H1 (cell line): ENCODE data around the gene GAS7. TPM values are rescaled to one million over a fixed set of nuclear protein-coding genes. Genes with fewer than 3 reads are reported as not detected.

Experiments
- CTCF ChIA-PET: fragments of 300-600 bp; sonication (Branson Sonifier 250); formaldehyde crosslinking; loops from one replicate; lab custom pipeline; 2021; ENCODE audit not compliant: partially characterized antibody; lab: Charles Lee
- POLR2A ChIA-PET: fragments of 300-600 bp; sonication (Branson Sonifier 250); formaldehyde crosslinking; loops from one replicate; lab custom pipeline; 2021; ENCODE audit warnings: inconsistent platforms; ENCODE audit not compliant: partially characterized antibody; lab: Charles Lee
- DNase-seq, 2 experiments: peaks; one replicate each; pipeline versions ENCODE4 v3.0.0 to v3.0.0-alpha.2; 2010 to 2022; ENCODE audit warnings: low spot score in 2 of 2, low read depth in 1 of 2, mixed read lengths in 1 of 2
- FAIRE-seq: peaks from 2 replicates; lab custom pipeline; 2011; peaks lifted over from hg19 to GRCh38; lab: Jason Lieb, UNC
- H2AFZ ChIP-seq: 2 replicates; pipeline ENCODE4 v1.8.1; 2012; ENCODE audit warnings: low read length, inconsistent platforms
- H2AK5ac ChIP-seq: 2 replicates; pipeline ENCODE4 v1.6.1; 2013; ENCODE audit warnings: low read depth, low read length
- H2BK120ac ChIP-seq: replicated peaks from 2 replicates; pipeline ENCODE3; 2013; ENCODE audit warnings: low read depth, low read length, inconsistent platforms
- H2BK12ac ChIP-seq: 2 replicates; pipeline ENCODE4 v1.6.1; 2013; ENCODE audit warnings: low read depth, low read length
- H2BK15ac ChIP-seq: 2 replicates; pipeline ENCODE4 v1.6.1; 2013; ENCODE audit warnings: low read length
- H2BK20ac ChIP-seq: 2 replicates; pipeline ENCODE4 v1.6.1; 2013; ENCODE audit warnings: low read length
- H2BK5ac ChIP-seq: 2 replicates; pipeline ENCODE4 v1.6.1; 2013; ENCODE audit warnings: low read depth, low read length
- H3K14ac ChIP-seq: 2 replicates; pipeline ENCODE4 v1.6.1; 2013; ENCODE audit warnings: inconsistent platforms; ENCODE audit not compliant: insufficient read length
- H3K18ac ChIP-seq: 2 replicates; pipeline ENCODE4 v1.6.1; 2013; ENCODE audit warnings: low read length; ENCODE audit errors: extremely low read depth
- H3K23ac ChIP-seq: 2 replicates; pipeline ENCODE4 v1.6.1; 2013; ENCODE audit warnings: inconsistent platforms; ENCODE audit not compliant: insufficient read length
- H3K23me2 ChIP-seq: 2 replicates; pipeline ENCODE4 v1.6.1; 2013; ENCODE audit warnings: low read depth, low read length
- H3K27ac ChIP-seq: 2 replicates; pipeline ENCODE4 v1.6.1; 2011; ENCODE audit warnings: low read depth, low read length, inconsistent platforms
- H3K27me3 ChIP-seq, 4 experiments: replicated peaks in 1 of 4; 1 replicate in 1 of 4; 2 replicates in 3 of 4; pipeline versions ENCODE4 v1.6.1 to v1.8.1; 2011 to 2013; ENCODE audit warnings: low read length in 3 of 4, mild to moderate bottlenecking in 3 of 4, inconsistent platforms in 2 of 4, mixed read lengths in 2 of 4, moderate library complexity in 1 of 4; ENCODE audit not compliant: control insufficient read depth in 3 of 4, insufficient read depth in 3 of 4; ENCODE audit errors: extremely low read depth in 1 of 4
- H3K36me3 ChIP-seq, 4 experiments: 2 replicates each; pipeline versions ENCODE4 v1.6.1 to v1.8.1; 2011 to 2013; ENCODE audit warnings: mild to moderate bottlenecking in 4 of 4, low read length in 3 of 4, moderate library complexity in 2 of 4, control low read depth in 1 of 4, inconsistent platforms in 1 of 4; ENCODE audit not compliant: insufficient read depth in 4 of 4, control insufficient read depth in 2 of 4
- H3K4ac ChIP-seq: replicated peaks from 2 replicates; pipeline ENCODE3; 2013; ENCODE audit warnings: low read length, low read depth, mixed read lengths, inconsistent platforms; ENCODE audit not compliant: insufficient read length
- H3K4me1 ChIP-seq, 4 experiments: replicated peaks in 1 of 4; 1 replicate in 1 of 4; 2 replicates in 3 of 4; pipeline versions ENCODE4 v1.6.1 to v1.8.1; 2011 to 2013; ENCODE audit warnings: low read length in 3 of 4, inconsistent platforms in 2 of 4, mixed read lengths in 1 of 4; ENCODE audit not compliant: insufficient read depth in 4 of 4, control insufficient read depth in 3 of 4
- H3K4me2 ChIP-seq, 2 experiments: 2 replicates each; pipeline versions ENCODE4 v1.6.1 to v1.8.1; 2011 to 2013; ENCODE audit warnings: low read depth in 2 of 2, low read length in 2 of 2, control low read depth in 1 of 2, inconsistent platforms in 1 of 2, mild to moderate bottlenecking in 1 of 2; ENCODE audit not compliant: insufficient read depth in 1 of 2
- H3K4me3 ChIP-seq, 4 experiments: fragments of 200-600, 300-600 bp in 1 of 4; sonication (generic), shearing (Covaris generic), sonication (Bioruptor Twin) in 1 of 4; 2 replicates each; pipeline versions ENCODE4 v1.5.1 to v1.8.1; 2011 to 2016; ENCODE audit warnings: low read length in 4 of 4, low read depth in 3 of 4, control low read depth in 2 of 4, inconsistent platforms in 2 of 4, mild to moderate bottlenecking in 2 of 4, mixed read lengths in 1 of 4, moderate library complexity in 1 of 4; ENCODE audit not compliant: insufficient read depth in 2 of 4; ENCODE audit errors: extremely low read depth in 1 of 4
- H3K56ac ChIP-seq: replicated peaks from 2 replicates; pipeline ENCODE3; 2013; ENCODE audit warnings: low read depth, mild to moderate bottlenecking, mixed read lengths, low read length, inconsistent platforms; ENCODE audit not compliant: insufficient read length
- H3K79me1 ChIP-seq: 2 replicates; pipeline ENCODE4 v1.6.1; 2013; ENCODE audit warnings: low read depth, low read length, control low read depth
- H3K79me2 ChIP-seq, 2 experiments: 2 replicates each; pipeline versions ENCODE4 v1.6.1 to v1.8.1; 2012 to 2013; ENCODE audit warnings: low read length in 2 of 2, mild to moderate bottlenecking in 2 of 2, inconsistent platforms in 1 of 2; ENCODE audit not compliant: insufficient read depth in 2 of 2, control insufficient read depth in 1 of 2
- H3K9ac ChIP-seq, 4 experiments: replicated peaks in 1 of 4; 1 replicate in 1 of 4; 2 replicates in 3 of 4; pipeline versions ENCODE4 v1.6.1 to v1.8.1; 2011 to 2013; ENCODE audit warnings: low read depth in 3 of 4, low read length in 3 of 4, control low read depth in 2 of 4, mild to moderate bottlenecking in 2 of 4, moderate library complexity in 2 of 4, inconsistent platforms in 1 of 4; ENCODE audit errors: extremely low read depth in 1 of 4
- H3K9me3 ChIP-seq, 2 experiments: 2 replicates each; pipeline versions ENCODE4 v1.6.1 to v1.8.1; 2012 to 2013; ENCODE audit warnings: mild to moderate bottlenecking in 2 of 2, moderate library complexity in 2 of 2, control low read depth in 1 of 2, inconsistent platforms in 1 of 2, low read depth in 1 of 2, low read length in 1 of 2, mixed read lengths in 1 of 2; ENCODE audit not compliant: insufficient read depth in 2 of 2
- H4K20me1 ChIP-seq, 2 experiments: replicated peaks in 1 of 2; 2 replicates each; pipeline versions ENCODE3 to v1.8.1; 2011 to 2013; ENCODE audit warnings: inconsistent platforms in 2 of 2, low read length in 2 of 2, mild to moderate bottlenecking in 1 of 2; ENCODE audit not compliant: insufficient read depth in 2 of 2, control insufficient read depth in 1 of 2
- H4K5ac ChIP-seq: 2 replicates; pipeline ENCODE4 v1.6.1; 2013; ENCODE audit warnings: low read length, low read depth, mixed read lengths, inconsistent platforms; ENCODE audit not compliant: insufficient read length
- H4K8ac ChIP-seq: 2 replicates; pipeline ENCODE4 v1.8.0; 2013; ENCODE audit warnings: mild to moderate bottlenecking, moderate library complexity, low read length, inconsistent platforms; ENCODE audit not compliant: insufficient read depth; ENCODE audit errors: extremely low read depth
- H4K91ac ChIP-seq: replicated peaks from 2 replicates; pipeline ENCODE3; 2013; ENCODE audit warnings: low read length, mixed read lengths, inconsistent platforms; ENCODE audit not compliant: insufficient read length
- CBX5 ChIP-seq: fragments of 300-800, 300-1000 bp; sonication (generic); IDR thresholded peaks from 2 replicates; pipeline ENCODE4 v1.7.1; 2016; ENCODE audit warnings: antibody characterized with exemption, low read length, low read depth
- HDAC6 ChIP-seq: IDR thresholded peaks from one replicate; pipeline ENCODE4 v1.7.1; 2012; ENCODE audit warnings: low read depth, mild to moderate bottlenecking, inconsistent platforms, low read length, moderate library complexity
- NANOG ChIP-seq: IDR thresholded peaks from 2 replicates; pipeline ENCODE4 v1.6.1; 2011; ENCODE audit warnings: low read length, low read depth, mild to moderate bottlenecking, inconsistent platforms; ENCODE audit not compliant: insufficient read depth, poor library complexity, severe bottlenecking
- SAP30 ChIP-seq: fragments of 300-600 bp; sonication (generic); IDR thresholded peaks from 2 replicates; pipeline ENCODE4 v1.7.1; 2012; ENCODE audit warnings: low read length, moderate library complexity, mild to moderate bottlenecking, inconsistent platforms; ENCODE audit not compliant: insufficient read depth, insufficient replicate concordance
- SP4 ChIP-seq: IDR thresholded peaks from 2 replicates; pipeline ENCODE4 v1.6.1; 2012; ENCODE audit warnings: low read length, inconsistent platforms
- WGBS, 2 experiments: shearing (Covaris generic) in 1 of 2; methylation state at CpG; one replicate each; pipeline versions ENCODE4 v1.1.6 to v1.1.7; 2013 to 2015; ENCODE audit warnings: low lambda C conversion rate in 2 of 2, mixed read lengths in 2 of 2, inconsistent platforms in 1 of 2, low coverage in 1 of 2, missing lambda C conversion rate in 1 of 2; ENCODE audit not compliant: insufficient replicate concordance in 2 of 2, insufficient coverage in 1 of 2, insufficient read length in 1 of 2; ENCODE audit errors: extremely low coverage in 1 of 2, missing lambda C conversion rate in 1 of 2; 5-methylcytosine and 5-hydroxymethylcytosine counted together
- polyA plus RNA-seq, 7 experiments: library from polyadenylated mRNA; depleted of rRNA in 3 of 7; stranded (reverse) in 5 of 7; unstranded in 2 of 7; fragments of >200 nt in 5 of 7; fragments of 200-250 nt in 2 of 7; gene quantifications; 1 replicate in 5 of 7; 2 replicates in 1 of 7; 4 replicates in 1 of 7; pipeline versions ENCODE4 v1.2.1 to v1.2.3, GENCODE V29; 2011 to 2013; ENCODE audit warnings: missing spikeins in 2 of 7, mixed read lengths in 2 of 7
- total RNA-seq: library from RNA; stranded (reverse); fragmentation: NEBNext Ultra II Directional; extraction: Animal tissue kit (Norgen Biotek cat#: 25700); gene quantifications from 2 replicates; pipeline ENCODE4 v1.2.1, GENCODE V29; 2021

Gene GAS7
- total and polyA plus RNA-seq, 2 of the 8 experiments (the other 6 are each of a cell fraction or from before 2014, with no cell fraction given) = 5.0 to 14.5 TPM

- H2AK5ac ChIP-seq = no peak overlapping the region
- H3K14ac ChIP-seq = no peak overlapping the region
- H3K4me2 ChIP-seq = no peak overlapping the region
- no peak overlapping the region for H2BK20ac ChIP-seq
- H4K8ac ChIP-seq = peak overlapping the region; percentile 48; the same call in 1 of the 2 replicates
- H3K4ac ChIP-seq = no peak overlapping the region
- H2BK120ac ChIP-seq = no peak overlapping the region
- H2BK12ac ChIP-seq = no peak overlapping the region
- DNase-seq (no peak), FAIRE-seq (no peak)
- no peak overlapping the region for H3K23ac ChIP-seq
- no peaks in the 10 kb centered on the region for H3K36me3 ChIP-seq
- no peak overlapping the region for H3K56ac ChIP-seq
- ChIA-PET POLR2A (interaction anchor here (1.3 kb wide), 1 partner anchor 14 kb away, joined by 3 read pairs; no protein-coding TSS in a partner anchor), CTCF (interaction anchor here (0.7 to 7.6 kb wide), 3 partner anchors 13 to 213 kb away, joined by 4 to 75 read pairs (median 4); partner anchors contain the start of gene RCVRN)
- no peak overlapping the region; the same call in 1 of the 2 replicates for H3K18ac ChIP-seq
- no peak overlapping the region for H4K5ac ChIP-seq
- H3K9me3 ChIP-seq = peaks cover 0 to 3% of the 10 kb centered on the region in 2 experiments; a peak in 2 of 4 replicates
- no peak overlapping the region for H3K27ac ChIP-seq
- H3K23me2 ChIP-seq = no peaks in the 10 kb centered on the region
- no peak overlapping the region; a peak in 1 of 7 replicates for H3K9ac ChIP-seq
- no peaks in the 10 kb centered on the region for H3K27me3 ChIP-seq
- H2BK15ac ChIP-seq = no peak overlapping the region
- peaks cover 0 to 2% of the 10 kb centered on the region in 2 experiments for H4K20me1 ChIP-seq
- no peaks in the 10 kb centered on the region for H3K79me2 ChIP-seq
- H3K4me1 ChIP-seq = no peaks in the 10 kb centered on the region
- 94% methylated on average over 13 of the region's 13 CpGs; no CpG with 5 or more reads in 1 of the 2 experiments for WGBS, 2 experiments
- TF ChIP-seq SAP30 = no peak
- TF ChIP-seq SP4 = no peak
- TF ChIP-seq HDAC6 = no peak
- TF ChIP-seq CBX5 = no peak
- TF ChIP-seq NANOG = no peak
- H3K4me3 ChIP-seq = no peak overlapping the region
- H2AFZ ChIP-seq = no peak overlapping the region
- H3K79me1 ChIP-seq = no peaks in the 10 kb centered on the region
- no peak overlapping the region; the same call in 1 of the 2 replicates for H2BK5ac ChIP-seq
- H4K91ac ChIP-seq = no peak overlapping the region
These were observed 257.1 kb downstream of the GAS7 start for GRCh38 chr17:9941305-9941704.
